AML-193 (cell line): ENCODE results near the gene LPAR6.
"Not testable (repeated sequence)": the region's sequence is repeated elsewhere in the genome, so short reads cannot be mapped to it uniquely, and the experiment has no call there.

Source experiments
- DNase-seq, 2 experiments: peaks; one replicate each; lab custom pipeline; 2025; lab: John Stamatoyannopoulos, UW

LPAR6 gene, protein sequence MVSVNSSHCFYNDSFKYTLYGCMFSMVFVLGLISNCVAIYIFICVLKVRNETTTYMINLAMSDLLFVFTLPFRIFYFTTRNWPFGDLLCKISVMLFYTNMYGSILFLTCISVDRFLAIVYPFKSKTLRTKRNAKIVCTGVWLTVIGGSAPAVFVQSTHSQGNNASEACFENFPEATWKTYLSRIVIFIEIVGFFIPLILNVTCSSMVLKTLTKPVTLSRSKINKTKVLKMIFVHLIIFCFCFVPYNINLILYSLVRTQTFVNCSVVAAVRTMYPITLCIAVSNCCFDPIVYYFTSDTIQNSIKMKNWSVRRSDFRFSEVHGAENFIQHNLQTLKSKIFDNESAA

DNA sequence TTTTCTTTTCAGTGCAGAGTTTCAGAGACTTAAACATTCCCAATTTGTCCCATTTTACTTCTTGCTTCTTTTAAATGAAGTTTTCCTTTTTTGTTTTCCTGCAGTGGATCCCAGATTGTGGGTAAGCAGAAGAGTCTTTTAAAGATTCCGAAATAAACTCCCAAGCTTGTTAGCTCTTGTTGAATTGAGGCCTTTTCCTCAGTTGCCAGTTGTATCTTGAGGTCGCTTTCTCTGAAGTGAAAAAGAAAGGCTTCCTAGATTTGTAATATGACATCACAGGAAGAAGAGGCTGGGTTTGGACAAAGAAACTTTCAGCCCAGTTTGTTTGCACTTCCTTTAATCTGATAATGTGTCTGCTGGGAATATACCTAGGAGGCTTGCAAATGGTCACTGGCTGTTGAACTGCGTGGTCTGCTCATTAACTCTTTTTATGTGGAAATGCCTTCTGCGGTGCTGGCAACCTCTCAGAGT, at the start of gene LPAR6:
Gene LPAR6 (minus strand): TSS at position 233 of the 471 bp plus-strand sequence. CDS start 690 bp downstream, outside the sequence.
- DNase-seq, result peak; percentile 68 to 73

DNA sequence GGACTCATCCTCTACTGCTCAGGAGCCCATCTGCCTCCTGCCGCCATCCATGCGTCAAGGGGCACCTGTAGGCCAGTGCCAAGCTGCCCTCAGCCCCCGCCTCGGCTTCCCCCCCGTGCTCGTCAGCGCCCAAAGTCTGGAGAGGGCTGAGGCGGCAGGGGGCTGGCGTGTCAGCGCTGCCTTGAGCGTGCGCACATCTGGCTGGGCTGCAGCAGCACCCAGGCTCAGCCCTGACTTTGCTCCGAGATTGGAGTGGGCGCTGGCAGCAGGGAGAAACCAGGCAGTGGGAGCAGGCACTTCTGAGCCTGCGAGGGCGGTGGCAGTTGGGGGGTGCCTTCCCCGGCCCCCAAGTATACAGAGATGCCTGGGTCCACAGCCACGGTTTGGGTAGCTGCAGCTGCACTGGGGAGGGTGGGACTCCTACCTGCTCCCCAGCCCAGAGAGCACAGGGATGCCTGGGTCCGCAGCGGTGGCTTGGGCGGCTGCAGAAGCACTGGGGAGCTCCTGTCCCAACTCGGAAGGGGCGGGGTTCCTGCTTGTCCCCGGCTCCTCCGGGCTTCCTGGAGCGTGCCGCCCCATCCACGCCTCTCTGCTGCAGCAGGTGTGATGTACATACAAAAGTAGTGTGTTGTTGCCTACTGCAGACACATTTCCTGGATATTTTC, 44.8 kb upstream of the LPAR6 start:
- DNase-seq, result no peak

DNA sequence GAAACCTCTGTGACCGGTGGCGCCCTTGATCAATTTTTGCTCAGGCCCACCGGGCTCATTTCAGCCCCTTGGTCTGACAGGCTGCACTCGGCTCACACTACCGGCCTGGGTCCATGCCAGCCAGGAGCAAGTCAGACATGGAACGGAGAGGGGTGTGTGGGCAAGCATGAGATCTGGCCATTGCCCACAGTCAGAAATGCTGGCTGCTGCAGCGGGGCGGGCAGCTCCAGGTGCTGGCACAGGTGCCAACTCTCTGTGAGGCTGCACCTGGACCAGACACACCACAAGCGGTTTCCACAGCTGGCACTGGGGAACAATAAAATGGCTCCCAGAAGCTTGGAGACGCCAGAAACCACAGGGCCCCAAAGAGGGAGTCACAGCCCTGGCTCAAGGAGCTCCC, 43.6 kb upstream of the LPAR6 start:
- no peak for DNase-seq

DNA sequence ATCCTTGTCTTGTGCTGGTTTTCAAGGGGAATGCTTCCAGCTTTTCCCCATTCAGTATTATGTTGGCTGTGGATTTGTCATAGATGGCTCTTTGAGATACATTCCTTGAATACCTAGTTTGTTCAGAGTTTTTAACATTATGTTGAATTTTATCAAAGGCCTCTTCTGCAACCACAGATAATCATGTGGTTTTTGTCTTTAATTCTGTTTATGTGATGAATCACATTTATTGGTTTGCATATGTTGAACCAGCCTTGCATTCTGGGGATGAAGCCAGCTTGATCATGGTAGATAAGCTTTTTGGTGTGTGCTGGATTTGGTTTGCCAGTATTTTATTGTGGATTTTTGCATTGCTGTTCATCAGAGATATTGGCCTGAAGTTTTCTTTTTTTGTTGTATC, 38.3 kb upstream of the LPAR6 start:
- not testable (repeated sequence) for DNase-seq

DNA sequence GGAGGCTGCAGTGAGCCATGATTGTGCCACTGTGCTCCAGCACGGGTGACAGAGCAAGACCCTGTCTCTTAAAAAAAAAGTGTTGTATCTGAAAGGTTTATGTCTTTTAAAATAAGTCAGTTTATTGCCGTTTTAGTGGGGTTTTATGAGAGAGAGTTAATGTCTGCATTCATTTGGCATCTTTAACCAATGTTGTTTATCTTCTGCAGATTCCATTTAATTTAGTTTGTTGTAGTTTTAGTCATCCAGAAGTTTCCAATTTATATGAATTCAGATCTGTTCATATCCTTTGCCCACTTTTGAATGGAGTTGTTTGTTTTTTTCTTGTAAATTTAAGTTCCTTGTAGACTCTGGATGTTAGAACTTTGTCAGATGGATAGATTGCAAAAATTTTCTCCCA, 36.7 kb upstream of the LPAR6 start:
- no peak for DNase-seq

DNA sequence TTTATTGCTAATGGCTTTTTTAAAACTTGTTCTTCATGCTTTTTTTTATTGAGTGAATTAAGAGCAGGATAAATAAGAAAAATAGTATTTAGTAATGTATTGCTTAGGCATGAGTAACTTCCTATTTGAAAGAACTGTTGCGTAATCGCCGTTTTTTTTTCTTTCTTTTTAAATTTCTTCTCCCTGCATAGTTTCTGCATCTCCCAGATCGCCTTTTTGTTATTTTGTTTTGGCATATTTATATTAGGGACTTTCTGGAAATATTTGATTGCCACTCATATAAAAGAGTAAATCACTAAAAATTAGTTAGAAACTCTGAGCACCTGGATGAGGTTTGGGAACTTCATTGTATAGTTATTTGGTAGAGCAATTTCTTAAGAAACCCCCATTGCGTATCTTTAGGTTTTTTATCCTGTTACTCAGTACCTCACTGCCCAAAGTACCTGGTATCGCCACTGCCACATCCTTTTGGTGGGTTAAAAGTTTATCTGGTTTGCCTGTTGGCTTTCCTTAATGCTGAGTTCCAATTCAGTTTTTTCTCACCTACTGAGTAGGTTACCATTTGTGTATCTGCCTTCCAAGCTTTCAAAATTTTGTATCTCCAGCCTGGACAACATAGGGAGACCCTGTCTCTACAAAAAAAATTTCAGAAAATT, 36.2 kb upstream of the LPAR6 start:
- DNase-seq, result peak; percentile 89 to 90

DNA sequence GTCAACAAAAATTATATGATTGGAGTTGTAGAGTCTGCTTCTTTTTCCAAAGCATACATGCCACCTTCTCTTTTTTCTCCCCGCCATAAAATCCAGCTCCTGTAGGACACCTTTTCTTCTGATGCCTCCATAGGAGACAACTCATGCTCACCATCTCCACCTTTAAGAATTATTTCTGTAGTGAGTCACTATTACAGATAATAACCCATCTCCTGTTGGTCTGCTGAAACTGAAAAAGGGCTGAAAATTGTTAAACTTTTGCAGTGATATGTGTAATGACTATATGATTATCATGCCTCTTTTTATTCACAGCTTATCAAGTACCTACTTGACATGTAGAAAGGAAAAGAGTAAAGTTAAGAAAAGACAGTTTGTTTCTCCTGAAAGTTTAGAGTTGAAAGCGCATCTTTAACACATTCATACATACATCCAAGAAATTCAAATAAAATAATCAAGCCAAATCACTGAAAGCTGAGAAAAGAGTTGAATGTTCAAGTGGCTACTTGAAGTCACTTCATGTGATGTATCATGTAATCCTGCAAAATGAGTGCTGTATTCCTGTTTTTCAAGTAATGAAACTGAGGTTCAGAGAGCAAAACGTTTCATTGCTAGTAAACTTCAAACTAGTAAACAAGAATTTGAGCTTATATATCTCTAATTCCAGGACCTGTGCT, 35.5 kb upstream of the LPAR6 start:
- no peak for DNase-seq

DNA sequence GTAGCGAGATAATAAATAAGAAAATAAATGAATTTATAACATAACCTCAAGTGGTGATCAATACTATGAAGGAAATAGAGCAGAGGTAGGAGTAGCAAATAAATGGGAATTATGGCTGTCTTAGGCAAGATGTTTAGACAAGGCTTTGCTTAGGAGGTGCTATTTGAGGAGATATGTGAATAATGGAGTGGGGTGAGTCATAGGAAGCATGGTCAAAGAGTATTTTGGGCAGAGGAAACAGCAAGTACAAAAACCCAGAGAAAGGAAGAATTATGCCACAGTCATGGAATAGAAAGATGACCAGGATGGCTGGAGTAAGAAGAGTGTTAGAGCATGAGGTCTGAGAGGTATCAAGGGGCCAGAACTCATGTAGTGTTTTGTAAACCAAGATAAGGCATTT, 33.6 kb upstream of the LPAR6 start:
- peak in 1 of 2 experiments; percentile 26 for DNase-seq

DNA sequence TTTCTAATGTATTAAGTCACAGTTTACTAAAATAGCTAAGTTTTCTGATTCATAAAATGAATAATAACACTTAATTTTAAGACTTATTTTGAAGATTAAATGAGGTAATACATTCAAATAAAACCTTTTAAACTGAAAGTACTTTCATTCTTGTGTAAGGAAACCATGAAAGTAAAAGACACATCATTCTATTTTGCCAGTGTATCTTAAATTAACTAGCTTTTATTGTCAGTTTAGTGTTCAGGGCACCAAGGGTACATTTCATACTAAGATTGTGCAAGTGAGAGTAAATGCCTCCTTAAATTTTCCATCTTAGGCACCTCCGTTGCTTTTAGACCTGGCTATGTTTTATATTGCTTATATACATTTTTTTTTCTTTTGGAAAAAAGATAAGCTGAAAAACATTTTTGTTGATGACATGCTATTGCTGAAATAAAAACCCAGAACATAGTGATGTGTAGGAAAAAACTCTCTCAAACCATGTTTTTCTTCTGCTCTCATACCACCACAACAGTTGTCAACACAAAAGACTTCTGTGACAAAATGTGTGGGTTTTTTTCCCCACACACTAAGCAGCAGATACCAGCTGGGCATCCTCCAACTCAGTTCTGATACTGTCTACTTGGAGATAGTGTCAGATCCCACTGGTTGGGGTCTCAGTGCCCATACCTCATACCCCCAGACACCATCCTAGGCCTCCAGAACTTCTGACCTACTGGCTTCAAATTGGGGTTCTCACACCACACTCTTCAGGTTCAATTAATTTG, 30.7 kb upstream of the LPAR6 start:
- DNase-seq, result no peak

DNA sequence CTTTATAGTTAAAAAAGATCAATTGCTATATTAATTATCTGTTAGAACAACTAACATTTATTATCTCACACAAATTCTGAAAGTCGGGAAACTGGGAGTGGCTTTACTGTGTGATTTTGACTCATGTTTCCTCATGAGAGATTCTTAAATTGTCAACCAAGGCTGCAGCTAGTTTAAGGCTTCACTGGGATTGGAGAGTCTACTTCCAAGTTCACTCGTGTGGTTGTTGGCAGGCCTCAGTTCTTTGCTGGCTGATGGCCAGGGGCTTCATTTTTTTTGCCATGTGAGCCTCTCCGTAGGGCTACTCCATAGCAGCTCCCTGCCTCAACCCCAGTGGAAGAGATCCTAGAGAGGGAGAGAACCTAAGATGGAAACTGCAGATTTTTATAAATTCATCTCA, 24.5 kb upstream of the LPAR6 start:
- no peak for DNase-seq

DNA sequence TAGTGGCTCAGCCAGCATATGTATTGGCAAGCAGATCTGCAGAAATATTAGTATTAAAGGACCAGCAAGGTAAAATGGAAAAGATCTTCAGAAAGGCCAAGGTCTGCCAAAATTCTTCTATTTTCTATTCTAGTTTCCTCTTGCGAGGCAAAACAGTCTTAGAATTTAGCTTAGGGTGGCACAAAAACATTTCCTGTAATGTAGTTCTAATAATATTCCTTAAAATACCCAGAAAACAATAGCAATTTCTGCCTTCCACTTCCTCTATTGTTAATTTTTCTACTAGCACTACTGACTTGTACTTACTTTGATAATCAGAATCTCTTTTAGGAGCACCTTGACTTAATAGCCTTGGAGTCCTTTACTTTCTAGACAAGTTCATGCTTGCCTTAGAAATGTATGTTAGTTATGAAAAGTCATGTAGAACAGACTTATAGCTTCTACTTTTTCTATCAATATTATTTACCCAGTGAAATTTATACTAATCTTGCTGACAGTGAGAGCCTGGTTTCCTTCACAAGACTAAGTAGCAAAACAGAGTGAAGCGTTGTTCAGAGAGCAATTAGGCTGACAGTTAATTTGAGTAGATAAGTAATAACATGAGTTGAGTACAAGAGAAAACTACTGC, 23.9 kb upstream of the LPAR6 start:
- no peak for DNase-seq

DNA sequence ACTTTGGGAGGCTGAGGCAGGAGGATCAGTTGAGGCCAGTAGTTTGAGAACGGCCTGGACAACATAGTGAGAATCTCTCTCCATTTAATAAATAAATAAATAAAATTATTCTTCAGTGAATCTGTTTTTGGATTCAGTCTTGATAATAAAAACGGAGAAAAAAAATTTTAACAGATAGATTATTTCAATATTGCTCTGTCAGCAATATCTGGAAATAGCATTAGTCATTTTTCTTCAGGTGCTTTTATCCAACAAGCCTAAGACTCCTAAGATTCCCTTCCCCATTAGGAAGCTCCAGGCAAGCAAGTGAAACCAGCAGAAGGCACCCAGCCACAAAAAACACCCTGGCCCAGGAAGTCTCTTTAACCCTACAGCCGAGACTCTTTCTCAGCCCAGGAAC, 21.3 kb upstream of the LPAR6 start:
- no peak for DNase-seq

DNA sequence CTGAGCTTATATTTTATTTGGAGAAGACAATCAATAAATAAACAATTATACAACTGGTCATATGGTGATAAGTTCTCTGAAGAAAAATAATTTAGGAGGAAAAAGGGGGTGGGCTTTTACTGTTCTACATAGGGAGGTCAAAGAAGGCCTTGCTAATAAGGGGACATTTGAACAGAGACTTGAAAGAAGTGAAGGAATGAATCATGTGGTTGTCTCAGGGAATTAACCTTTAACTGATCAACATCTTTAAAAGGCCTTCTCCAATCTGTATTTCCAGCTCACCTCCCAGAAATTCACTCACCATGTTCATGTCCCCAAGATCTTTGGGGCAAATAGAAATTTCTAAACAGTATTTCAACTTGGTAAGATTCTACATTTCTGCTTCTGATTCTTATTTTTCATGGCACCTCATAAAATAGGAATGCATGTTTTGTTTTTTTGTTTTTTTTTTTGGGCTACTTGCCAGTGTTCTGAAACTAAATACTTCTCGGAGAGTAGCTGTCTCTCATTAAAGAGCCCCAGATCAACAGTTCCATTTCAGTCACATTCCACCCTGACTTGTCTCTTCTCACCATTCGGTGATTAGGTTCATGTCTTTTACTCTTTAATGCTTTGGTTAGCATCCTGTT, 19.2 kb upstream of the LPAR6 start:
- DNase-seq, result no peak

DNA sequence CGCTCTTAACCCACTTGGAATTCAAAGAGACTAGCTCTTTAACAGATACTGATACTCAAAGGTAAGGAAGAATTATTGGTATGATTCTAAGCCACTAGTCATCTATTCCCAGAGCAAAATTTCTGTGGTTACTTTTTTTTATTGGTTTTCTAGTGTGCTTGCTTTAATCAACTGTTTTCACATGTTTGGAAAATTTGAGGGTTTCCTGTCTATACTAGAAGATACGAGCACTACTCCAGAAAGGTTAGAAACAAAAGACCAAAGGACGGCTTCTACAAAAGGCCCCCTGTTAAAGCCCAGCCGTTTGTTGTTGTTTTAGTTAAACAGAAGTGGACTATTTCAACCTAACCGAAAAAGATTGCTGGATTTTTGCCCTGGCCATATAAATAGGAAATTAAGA, 18.5 kb upstream of the LPAR6 start:
- DNase-seq, result no peak

DNA sequence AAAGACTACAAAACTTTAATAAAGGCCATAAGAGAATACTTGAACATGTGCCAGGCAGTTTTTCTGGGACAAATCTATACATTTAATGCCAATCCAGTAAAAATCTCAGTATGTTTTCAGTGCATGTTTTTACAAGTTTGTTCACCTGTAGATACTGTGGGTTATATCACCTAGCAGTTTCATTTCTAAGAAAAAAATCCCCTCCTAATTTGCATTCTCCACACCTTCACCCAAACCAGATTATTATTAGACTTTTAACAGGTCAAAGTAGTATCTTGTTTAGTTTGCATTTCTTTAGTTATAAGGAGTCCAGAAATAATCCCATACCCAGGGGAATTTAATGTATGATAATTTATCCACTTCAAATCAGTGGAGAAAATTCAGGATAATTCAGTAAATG, 17.0 kb upstream of the LPAR6 start:
- no peak for DNase-seq

DNA sequence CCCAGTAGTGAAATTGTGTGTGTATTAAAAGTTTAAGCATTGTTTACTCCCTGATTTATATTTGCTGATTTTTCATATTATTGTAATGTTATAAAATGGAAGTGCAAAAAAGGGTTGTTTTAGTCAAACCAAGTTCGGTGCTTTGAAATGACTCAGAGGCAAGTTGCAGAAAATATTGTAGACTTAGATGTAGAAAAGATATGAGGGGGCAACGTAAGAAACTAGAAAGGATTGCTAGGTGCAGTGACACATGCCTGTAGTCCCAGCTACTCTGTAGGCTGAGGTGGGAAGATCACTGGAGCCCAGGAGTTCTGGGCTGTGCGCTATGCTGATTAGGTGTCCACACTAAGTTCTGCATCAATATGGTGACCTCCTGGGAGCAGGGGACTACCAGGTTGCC, 16.1 kb upstream of the LPAR6 start:
- DNase-seq, result no peak

DNA sequence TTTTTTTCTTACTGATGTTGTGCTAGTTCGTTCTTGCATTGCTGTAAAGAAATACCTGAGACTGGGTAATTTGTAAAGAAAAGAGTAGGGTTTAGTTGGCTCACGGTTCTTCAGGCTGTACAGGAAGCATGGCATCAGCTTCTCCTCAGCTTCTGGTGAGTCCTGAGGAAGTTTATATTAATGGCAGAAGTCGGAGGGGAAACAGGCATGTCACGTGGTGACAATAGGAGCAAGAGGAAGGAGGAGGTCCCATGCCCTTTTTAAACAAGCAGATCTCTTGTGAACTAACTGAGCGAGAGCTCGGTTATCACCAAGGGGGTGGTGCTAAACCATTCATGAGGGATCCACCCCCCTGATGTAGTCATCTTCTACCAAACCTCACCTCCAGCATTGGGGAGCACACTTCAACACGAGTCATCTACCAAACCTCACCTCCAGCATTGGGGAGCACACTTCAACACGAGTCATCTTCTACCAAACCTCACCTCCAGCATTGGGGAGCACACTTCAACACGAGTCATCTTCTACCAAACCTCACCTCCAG, 13.9 kb upstream of the LPAR6 start:
- not testable (repeated sequence) for DNase-seq

DNA sequence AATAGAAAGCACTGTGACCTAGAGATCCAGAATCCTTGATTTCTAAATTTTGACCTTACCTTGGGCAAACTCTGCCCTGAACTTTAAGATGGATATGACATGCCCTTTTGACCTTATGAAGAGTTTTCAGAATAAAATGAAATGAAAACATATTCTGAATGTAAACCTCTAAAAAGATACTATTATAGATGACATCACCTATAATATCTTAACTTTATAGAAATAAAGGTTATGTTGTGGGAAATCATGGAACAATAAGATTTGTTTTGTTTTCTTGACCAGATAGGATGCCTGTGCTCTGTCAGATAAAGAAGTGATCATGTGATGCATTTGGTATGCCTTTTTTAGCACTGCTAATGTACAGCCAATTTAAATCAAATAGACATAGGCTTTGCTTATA, 13.1 kb upstream of the LPAR6 start:
- DNase-seq, result no peak

DNA sequence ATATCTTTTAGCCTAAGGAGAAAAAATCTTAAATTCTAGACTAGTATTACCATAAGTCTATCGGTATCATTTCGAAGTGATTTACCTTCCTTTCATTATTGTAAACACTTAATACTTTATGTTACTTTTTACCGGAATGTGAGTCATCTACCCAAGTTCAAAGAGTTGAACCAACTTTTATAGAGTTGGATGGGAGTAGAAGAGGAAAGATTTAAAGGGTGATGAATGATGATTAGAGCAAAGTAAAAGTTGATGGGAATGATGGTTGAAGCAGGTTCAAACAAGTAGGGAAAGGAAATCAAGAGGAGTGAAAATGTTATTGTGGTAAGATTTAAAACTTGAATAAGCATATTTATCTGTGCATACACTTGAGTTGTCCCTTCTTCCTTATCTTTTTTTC, 11.3 kb upstream of the LPAR6 start:
- no peak for DNase-seq

DNA sequence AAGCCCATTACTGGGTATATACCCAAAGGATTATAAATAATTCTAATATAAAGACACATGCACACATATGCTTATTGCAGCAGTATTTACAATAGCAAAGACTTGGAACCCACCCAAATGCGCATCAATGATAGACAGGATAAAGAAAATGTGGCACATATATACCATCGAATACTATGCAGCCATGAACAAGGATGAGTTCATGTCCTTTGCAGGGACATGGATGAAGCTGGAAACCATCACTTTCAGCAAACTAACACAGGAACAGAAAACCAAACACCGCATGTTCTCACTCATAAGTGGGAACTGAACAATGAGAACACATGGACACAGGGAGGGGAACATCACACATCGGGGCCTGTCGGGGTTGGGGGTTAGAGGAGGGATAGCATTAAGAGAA, 9.1 kb upstream of the LPAR6 start:
- DNase-seq, result not testable (repeated sequence)
